Ureter (tissue), 1 donor: Measurements from ENCODE around the gene MAP3K6. TPM values are rescaled to one million over a fixed set of nuclear protein-coding genes. Genes with fewer than 3 reads are reported as not detected.

Experiments
- DNase-seq: peaks from one replicate; pipeline ENCODE4 v3.0.0-alpha.2; 2020; ENCODE audit warnings: low spot score
- total RNA-seq: library from RNA; stranded (reverse); gene quantifications from one replicate; pipeline ENCODE4 v1.2.4, GENCODE V29; 2023
- donor health status: DM: yes; HTN: yes; CAD: no.

MAP3K6 gene
- total RNA-seq, 1 donor from 2014 or later = 75.5 TPM

- DNase-seq = no peak
These were observed 6.3 kb upstream of the MAP3K6 start for GRCh38 chr1:27372808-27373690.

- DNase-seq = no peak
These were observed 5.5 kb upstream of the MAP3K6 start for GRCh38 chr1:27372022-27372807.

- no peak for DNase-seq
These were observed 2.3 kb upstream of the MAP3K6 start for GRCh38 chr1:27368869-27369582.

DNA sequence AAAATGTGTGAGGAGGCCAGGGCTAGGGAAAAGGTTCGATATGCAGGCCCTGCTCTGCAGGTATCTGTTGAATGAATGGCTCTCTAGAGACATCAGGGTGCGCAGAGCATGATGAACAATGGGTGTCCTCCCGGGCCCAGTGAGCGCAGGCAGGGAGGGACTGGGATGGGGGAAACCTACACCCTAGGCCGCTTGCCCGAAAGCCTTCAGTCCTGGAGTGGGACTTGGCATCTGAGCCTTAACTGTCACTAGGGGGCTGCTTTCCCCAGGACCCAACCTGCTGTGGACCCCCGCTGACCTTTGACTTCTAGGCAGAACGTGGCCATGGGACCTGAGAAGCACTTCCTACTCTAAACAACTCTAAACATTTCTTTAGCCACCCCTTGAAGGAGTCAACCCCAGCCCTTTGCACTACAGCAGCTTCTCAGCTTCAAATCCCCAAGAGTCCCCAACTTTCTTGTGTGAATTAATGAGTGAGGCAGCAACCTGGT, 444 bp upstream of the MAP3K6 start:
- DNase-seq = no peak

- DNase-seq = peak; percentile 87
These were observed 699 bp downstream of the MAP3K6 start for GRCh38 chr1:27366113-27366410.

- DNase-seq = peak; percentile 93
These were observed 1.2 kb downstream of the MAP3K6 start for GRCh38 chr1:27365372-27366112.

GRCh38 chr1:27364696-27365371, 1.9 kb downstream of the MAP3K6 start:
- no peak for DNase-seq

GRCh38 chr1:27363766-27364695, 2.7 kb downstream of the MAP3K6 start:
- no peak for DNase-seq

- no peak for DNase-seq
These were observed 5.2 kb downstream of the MAP3K6 start for GRCh38 chr1:27361553-27361952.

DNA sequence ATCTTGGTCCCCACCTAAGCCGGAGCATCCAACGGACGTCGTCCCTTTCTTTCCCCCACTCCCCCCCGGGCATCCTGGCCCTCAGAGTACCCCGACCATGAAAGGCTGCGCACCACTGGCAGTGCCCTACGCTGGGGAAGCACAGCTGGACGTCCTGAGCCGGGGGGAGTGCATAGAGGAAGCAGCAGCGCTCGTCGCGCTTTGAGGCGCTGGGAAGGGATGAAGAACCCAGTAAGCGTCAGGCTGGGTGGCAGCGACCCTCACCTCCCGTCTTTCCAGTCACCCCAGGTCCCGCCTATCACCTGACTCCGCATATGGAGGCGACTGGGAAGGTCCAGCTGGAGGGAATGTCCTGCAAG, 5.7 kb downstream of the MAP3K6 start:
- no peak for DNase-seq

DNA sequence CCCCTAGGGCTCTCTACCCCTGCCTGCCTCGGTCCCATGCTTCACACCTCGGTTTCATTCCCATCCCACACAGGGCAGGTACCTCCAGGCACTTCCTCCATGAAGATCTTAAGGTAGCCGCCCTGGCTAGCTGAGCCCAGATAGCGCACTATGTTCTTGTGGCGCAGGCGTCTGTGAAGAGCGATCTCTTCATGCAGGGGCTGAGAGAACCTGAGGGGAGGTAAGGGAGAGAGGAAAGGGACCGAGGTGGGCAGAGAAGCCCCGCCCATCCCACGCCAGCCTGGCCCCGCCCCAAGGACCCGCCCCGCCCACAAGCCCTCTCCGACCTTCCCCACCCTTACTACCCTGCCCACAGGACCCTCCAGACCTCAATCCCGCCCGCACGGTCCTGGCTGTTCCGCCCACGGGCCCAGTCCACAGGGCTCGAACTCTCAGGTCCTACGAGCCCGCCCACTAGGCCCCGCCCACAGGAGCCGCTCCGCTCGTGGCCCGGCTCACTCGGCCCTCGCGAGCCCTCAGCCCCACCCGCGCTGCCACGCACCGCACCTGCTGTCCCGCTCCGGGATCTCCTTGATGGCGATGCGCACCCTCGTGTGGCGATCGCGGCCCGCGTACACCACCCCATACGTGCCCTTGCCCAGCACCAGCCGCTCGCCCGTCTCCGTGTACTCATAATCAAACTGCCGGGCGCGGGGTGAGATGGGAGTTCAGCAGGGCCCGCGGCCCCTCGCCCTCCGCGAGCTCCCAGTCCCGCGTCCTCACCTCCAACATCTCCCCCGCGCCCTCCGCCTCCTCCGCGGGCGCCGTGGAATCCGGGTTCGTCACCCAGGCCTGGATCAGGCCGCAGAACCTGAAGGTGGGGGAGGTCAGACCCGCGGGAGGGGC, 6.4 kb downstream of the MAP3K6 start:
- no peak for DNase-seq

GRCh38 chr1:27359822-27360158, 7.0 kb downstream of the MAP3K6 start:
- DNase-seq = no peak

- DNase-seq = no peak
These were observed 7.8 kb downstream of the MAP3K6 start for GRCh38 chr1:27358928-27359313.

DNA sequence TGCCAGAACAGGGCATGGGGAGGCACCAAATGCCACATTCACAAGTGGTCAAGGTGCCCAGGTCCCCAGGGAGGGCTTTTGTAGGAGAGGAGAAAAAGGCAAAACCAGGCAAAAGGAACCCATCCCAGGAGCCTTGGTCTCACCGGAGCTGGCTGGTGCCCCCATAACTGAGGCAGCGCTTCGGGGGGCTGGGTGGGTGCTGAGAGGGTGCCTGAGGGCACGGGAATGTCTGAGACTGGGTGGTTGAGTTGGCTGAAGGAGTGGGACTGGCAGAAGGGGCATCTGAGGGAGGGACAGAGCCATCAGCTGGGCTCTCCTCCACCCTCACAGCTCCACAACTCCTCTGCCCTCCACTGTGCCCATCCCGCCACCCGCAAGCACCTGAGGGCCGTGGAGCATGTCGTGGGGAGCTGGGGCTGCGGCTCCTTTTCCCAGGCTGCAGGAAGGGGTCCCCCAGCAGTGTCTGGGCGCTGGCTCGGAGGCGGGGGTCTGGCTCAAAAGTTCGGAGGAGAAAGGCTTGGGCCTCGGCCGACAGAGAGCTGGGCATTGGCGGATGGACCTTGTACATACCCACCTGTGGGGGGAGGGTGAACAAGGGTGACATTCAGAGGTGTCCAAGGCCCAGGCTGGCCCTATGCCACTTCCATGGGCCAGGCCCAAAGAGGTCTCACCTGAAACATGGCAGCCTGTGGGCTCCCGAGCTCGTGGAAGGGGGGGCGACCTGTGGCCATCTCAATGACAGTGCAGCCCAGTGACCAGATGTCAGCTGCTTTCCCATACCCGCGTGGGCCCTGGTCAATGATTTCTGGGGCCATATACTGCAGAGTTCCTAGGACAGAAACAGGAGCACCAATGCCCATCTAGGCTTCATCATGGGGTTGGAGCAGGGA, 8.5 kb downstream of the MAP3K6 start:
- DNase-seq = no peak

- DNase-seq = peak; percentile 75
These were observed 9.3 kb downstream of the MAP3K6 start for GRCh38 chr1:27357281-27358037.

GRCh38 chr1:27356619-27357280, 10.0 kb downstream of the MAP3K6 start:
- DNase-seq = peak; percentile 84

DNA sequence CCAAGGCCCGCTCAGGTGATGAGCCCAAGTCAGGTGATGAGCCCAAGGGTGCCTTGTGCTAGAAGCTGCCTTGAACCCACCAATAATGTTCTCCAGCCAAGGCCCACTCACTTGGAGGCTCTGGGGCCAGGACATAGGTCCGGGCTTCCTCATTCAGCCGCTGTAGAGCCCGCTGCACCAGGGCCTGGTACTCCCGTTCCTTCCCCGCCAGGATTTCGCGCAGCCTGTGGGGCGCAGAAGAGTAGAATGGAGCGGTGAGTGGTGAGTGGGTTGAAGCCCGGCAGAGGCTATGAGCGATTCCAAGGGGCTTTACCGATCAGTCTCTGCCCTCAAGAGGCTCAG, 10.5 kb downstream of the MAP3K6 start:
- no peak for DNase-seq
